Measurements from ENCODE around the gene OS9.
A peak's percentile ranks its signal among the peaks of the same experiment; 100 is the strongest.

The OS9 gene

GRCh38 chr12:57735198-57735855, 41.4 kb downstream of the OS9 start:
- ATAC-seq (ENCODE audit: insufficient read depth, low read depth) (0 out of 3 replicates have a peak, but pooled peaks have one; percentile 5), DNase-seq (no peak)
- H3K4me3 ChIP-seq (ENCODE audit: low read depth in 1 of 2, low read length in 2 of 2): no peak overlapping the region
- no peak overlapping the region for H3K9ac ChIP-seq (ENCODE audit: low read depth, low read length)
- no peak for TF ChIP-seq EZH2 (IDR thresholded peaks at IDR 0.05; ENCODE audit: borderline replicate concordance, low read depth, low read length, severe bottlenecking)
- TF ChIP-seq, protein P1, sequence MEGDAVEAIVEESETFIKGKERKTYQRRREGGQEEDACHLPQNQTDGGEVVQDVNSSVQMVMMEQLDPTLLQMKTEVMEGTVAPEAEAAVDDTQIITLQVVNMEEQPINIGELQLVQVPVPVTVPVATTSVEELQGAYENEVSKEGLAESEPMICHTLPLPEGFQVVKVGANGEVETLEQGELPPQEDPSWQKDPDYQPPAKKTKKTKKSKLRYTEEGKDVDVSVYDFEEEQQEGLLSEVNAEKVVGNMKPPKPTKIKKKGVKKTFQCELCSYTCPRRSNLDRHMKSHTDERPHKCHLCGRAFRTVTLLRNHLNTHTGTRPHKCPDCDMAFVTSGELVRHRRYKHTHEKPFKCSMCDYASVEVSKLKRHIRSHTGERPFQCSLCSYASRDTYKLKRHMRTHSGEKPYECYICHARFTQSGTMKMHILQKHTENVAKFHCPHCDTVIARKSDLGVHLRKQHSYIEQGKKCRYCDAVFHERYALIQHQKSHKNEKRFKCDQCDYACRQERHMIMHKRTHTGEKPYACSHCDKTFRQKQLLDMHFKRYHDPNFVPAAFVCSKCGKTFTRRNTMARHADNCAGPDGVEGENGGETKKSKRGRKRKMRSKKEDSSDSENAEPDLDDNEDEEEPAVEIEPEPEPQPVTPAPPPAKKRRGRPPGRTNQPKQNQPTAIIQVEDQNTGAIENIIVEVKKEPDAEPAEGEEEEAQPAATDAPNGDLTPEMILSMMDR (IDR thresholded peaks at IDR 0.05; ENCODE audit: borderline replicate concordance, extremely low read depth, low read length, poor library complexity, severe bottlenecking): no peak
- peaks cover 15% of the 10 kb centered on the region for H4K20me1 ChIP-seq (ENCODE audit: insufficient read depth, low read length)
- no peak overlapping the region for H3K27ac ChIP-seq (ENCODE audit: low read length)
- H3K9me3 ChIP-seq (ENCODE audit: insufficient read depth, low read length, severe bottlenecking): no peaks in the 10 kb centered on the region
- peaks cover 55% of the 10 kb centered on the region for H3K36me3 ChIP-seq (ENCODE audit: insufficient read depth, low read length)
- H3K4me1 ChIP-seq (ENCODE audit: insufficient read depth, low read length): peaks cover 15% of the 10 kb centered on the region
- no peak overlapping the region for H3K4me2 ChIP-seq (ENCODE audit: insufficient read depth, low read length)
- no peak overlapping the region for H2AFZ ChIP-seq (ENCODE audit: low read depth, low read length)
- peaks cover 16% of the 10 kb centered on the region for H3K79me2 ChIP-seq (ENCODE audit: insufficient read depth, low read length)
- no peaks in the 10 kb centered on the region for H3K27me3 ChIP-seq (ENCODE audit: insufficient read depth, low read length, poor library complexity)

DNA sequence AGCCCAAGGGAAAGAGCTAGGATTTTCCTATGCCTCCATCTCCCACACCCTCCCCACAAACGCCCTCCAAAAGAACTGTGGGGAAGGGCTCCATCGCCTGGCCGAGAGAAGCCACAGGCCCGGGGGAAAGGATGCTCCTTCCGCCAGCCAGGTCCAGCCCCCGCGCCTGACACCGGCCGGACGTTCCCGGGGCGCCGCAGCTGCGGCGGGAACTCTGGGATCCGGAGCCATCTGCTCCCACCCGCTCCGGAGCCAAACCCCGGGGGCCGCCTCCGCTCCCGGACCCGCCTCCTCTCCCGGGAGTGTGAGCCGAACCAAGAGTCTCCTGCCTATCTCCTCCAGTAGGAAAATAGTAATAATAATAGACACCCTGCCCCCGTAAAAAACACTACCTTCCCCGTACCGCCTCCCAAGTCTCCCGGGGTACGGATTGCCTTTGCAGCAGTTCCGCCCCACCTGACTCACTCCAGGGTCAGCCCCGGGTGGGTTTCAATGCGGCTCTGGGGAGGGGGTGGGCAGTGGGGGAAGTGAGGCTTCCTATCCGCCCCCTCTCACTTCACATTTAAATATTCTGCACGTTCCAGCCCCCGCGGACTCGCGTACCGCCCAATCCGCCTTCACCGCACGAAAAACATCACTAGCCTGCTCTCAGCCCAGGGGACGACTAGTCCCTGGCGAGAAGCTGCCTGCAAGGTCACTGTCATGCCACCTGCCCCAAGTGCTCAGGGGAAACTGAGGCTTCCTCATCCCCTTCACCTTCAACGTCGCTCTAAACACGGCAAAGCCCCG, 42.2 kb downstream of the OS9 start:
- H3K4me1 ChIP-seq (ENCODE audit: insufficient read depth, low read length): peaks cover 23% of the 10 kb centered on the region
- ATAC-seq (ENCODE audit: insufficient read depth, low read depth) (no peak), DNase-seq (no peak)
- H3K4me2 ChIP-seq (ENCODE audit: insufficient read depth, low read length): no peak overlapping the region
- H3K9me3 ChIP-seq (ENCODE audit: insufficient read depth, low read length, severe bottlenecking): no peaks in the 10 kb centered on the region
- H3K27ac ChIP-seq (ENCODE audit: low read length): no peak overlapping the region
- no peak overlapping the region for H3K9ac ChIP-seq (ENCODE audit: low read depth, low read length)
- peaks cover 24% of the 10 kb centered on the region for H3K79me2 ChIP-seq (ENCODE audit: insufficient read depth, low read length)
- TF ChIP-seq, protein P1 (IDR thresholded peaks at IDR 0.05; ENCODE audit: borderline replicate concordance, extremely low read depth, low read length, poor library complexity, severe bottlenecking): no peak
- no peak for TF ChIP-seq EZH2 (IDR thresholded peaks at IDR 0.05; ENCODE audit: borderline replicate concordance, low read depth, low read length, severe bottlenecking)
- H3K27me3 ChIP-seq (ENCODE audit: insufficient read depth, low read length, poor library complexity): no peaks in the 10 kb centered on the region
- no peak overlapping the region for H2AFZ ChIP-seq (ENCODE audit: low read depth, low read length)
- H3K36me3 ChIP-seq (ENCODE audit: insufficient read depth, low read length): peaks cover 47% of the 10 kb centered on the region
- peaks cover 21% of the 10 kb centered on the region for H4K20me1 ChIP-seq (ENCODE audit: insufficient read depth, low read length)
- no peak overlapping the region for H3K4me3 ChIP-seq (ENCODE audit: low read depth in 1 of 2, low read length in 2 of 2)

DNA sequence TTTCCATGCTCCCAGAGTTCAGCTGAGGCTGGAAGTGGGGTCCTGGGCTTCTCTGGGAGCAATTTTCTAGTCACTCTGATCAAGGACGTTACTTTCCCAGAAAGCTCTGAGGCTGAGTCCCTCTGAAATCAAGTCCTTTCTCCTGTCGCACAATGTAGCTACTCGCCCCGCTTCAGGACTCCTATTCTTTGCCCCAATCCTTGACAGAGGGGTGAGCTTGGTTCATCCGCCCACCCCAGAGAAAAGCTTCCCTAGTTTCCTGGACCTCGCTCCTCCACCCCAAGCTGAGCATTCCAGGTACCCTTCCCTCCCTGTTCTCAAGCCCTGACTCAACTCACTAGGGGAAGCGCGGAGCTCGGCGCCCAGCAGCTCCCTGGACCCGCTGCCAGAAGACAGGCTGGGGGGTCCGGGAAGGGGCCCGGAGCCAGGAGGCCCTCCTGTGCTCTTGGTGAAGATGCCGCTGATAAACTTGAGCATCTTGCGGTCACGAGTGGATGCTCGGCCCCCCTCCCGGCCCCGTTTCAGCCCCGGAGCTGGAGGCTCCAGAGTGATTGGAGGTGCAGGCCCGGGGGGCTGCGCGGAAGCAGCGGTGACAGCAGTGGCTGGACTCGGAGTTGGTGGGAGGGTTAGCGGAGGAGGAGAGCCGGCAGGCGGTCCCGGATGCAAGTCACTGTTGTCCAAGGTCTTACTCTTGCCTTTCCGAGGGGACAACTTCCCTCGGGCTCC, 43.0 kb downstream of the OS9 start:
- Histone ChIP-seq H4K20me1 (ENCODE audit: insufficient read depth, low read length) (peaks cover 21% of the 10 kb centered on the region), H3K4me1 (ENCODE audit: insufficient read depth, low read length) (peaks cover 31% of the 10 kb centered on the region), H2AFZ (ENCODE audit: low read depth, low read length) (no peak overlapping the region), H3K4me3 (ENCODE audit: low read depth in 1 of 2, low read length in 2 of 2) (no peak overlapping the region), H3K9me3 (ENCODE audit: insufficient read depth, low read length, severe bottlenecking) (no peaks in the 10 kb centered on the region), H3K79me2 (ENCODE audit: insufficient read depth, low read length) (peaks cover 32% of the 10 kb centered on the region), H3K9ac (ENCODE audit: low read depth, low read length) (no peak overlapping the region), H3K27ac (ENCODE audit: low read length) (no peak overlapping the region), H3K36me3 (ENCODE audit: insufficient read depth, low read length) (peaks cover 39% of the 10 kb centered on the region), H3K27me3 (ENCODE audit: insufficient read depth, low read length, poor library complexity) (no peaks in the 10 kb centered on the region), H3K4me2 (ENCODE audit: insufficient read depth, low read length) (no peak overlapping the region)
- TF ChIP-seq EZH2 (IDR thresholded peaks at IDR 0.05; ENCODE audit: borderline replicate concordance, low read depth, low read length, severe bottlenecking): no peak
- TF ChIP-seq, protein P1 (IDR thresholded peaks at IDR 0.05; ENCODE audit: borderline replicate concordance, extremely low read depth, low read length, poor library complexity, severe bottlenecking): no peak
- DNase-seq (no peak), ATAC-seq (ENCODE audit: insufficient read depth, low read depth) (no peak)

Data from DND-41 (cell line).